Hepatocyte (in vitro differentiated cells): ENCODE measurements around the gene C14orf119.

Experiments
- CTCF ChIP-seq: fragments of 200-600 bp; sonication (generic); IDR thresholded peaks from 2 replicates; pipeline ENCODE4 v1.5.1; 2016; ENCODE audit warnings: antibody characterized with exemption, mild to moderate bottlenecking; ENCODE audit not compliant: poor library complexity
- EZH2 ChIP-seq: fragments of 200-600 bp; sonication (generic); IDR thresholded peaks from 2 replicates; pipeline ENCODE4 v1.6.1; 2016; ENCODE audit warnings: antibody characterized with exemption, mild to moderate bottlenecking, borderline replicate concordance
- EZH2phosphoT487 ChIP-seq: fragments of 200-600 bp; sonication (generic); IDR thresholded peaks from one replicate; pipeline ENCODE4 v1.6.1; 2018; ENCODE audit warnings: antibody characterized with exemption, mild to moderate bottlenecking, low read depth, moderate library complexity; ENCODE audit not compliant: unreplicated experiment, severe bottlenecking

GRCh38 chr14:23106747-23107045 is 11.4 kb downstream of the C14orf119 start:
- TF ChIP-seq CTCF: no peak
- TF ChIP-seq EZH2: no peak
- no peak for TF ChIP-seq EZH2phosphoT487
